HepG2 (cell line): ENCODE measurements around the gene PPM1G. TPM values are rescaled to one million over a fixed set of nuclear protein-coding genes. Genes with fewer than 3 reads are reported as not detected.
A peak's percentile ranks its signal among the peaks of the same experiment; 100 is the strongest.

Experiments
- BORCS8-MEF2B ChIP-seq: sonication (generic); formaldehyde crosslinking; IDR thresholded peaks from 2 replicates; pipeline ENCODE4 v1.8.0; 2022; ENCODE audit warnings: mild to moderate bottlenecking, missing genetic modification reagents
- HDAC2 ChIP-seq: sonication (generic); formaldehyde crosslinking; IDR thresholded peaks from 2 replicates; pipeline ENCODE4 v1.4.0; 2020; ENCODE audit warnings: missing genetic modification reagents
- HNF4A ChIP-seq: sonication (generic); formaldehyde crosslinking; IDR thresholded peaks from 2 replicates; pipeline ENCODE4 v1.4.0; 2020; ENCODE audit warnings: missing genetic modification reagents
- HNRNPL ChIP-seq: fragments of 200-400 bp; formaldehyde crosslinking; IDR thresholded peaks from 2 replicates; pipeline ENCODE4 v1.6.1; 2017; ENCODE audit warnings: mild to moderate bottlenecking, low read depth, low read length
- JDP2 ChIP-seq: sonication (generic); formaldehyde crosslinking; IDR thresholded peaks from 2 replicates; pipeline ENCODE4 v1.8.1; 2022; ENCODE audit warnings: missing genetic modification reagents, borderline replicate concordance
- MYC ChIP-seq: sonication (generic); formaldehyde crosslinking; IDR thresholded peaks from 2 replicates; pipeline ENCODE4 v1.9.0; 2021; ENCODE audit warnings: missing genetic modification reagents, borderline replicate concordance
- NR2C2 ChIP-seq: sonication (generic); formaldehyde crosslinking; IDR thresholded peaks from 2 replicates; pipeline ENCODE4 v1.4.0; 2020; ENCODE audit warnings: missing genetic modification reagents, mild to moderate bottlenecking, moderate library complexity, borderline replicate concordance
- POLR2G ChIP-seq: fragments of 200-400 bp; formaldehyde crosslinking; IDR thresholded peaks from 2 replicates; pipeline ENCODE4 v1.6.1; 2018; ENCODE audit warnings: mild to moderate bottlenecking, low read depth, low read length, moderate library complexity
- SETDB1 ChIP-seq: sonication (generic); formaldehyde crosslinking; IDR thresholded peaks from 2 replicates; pipeline ENCODE4 v1.5.1; 2020; ENCODE audit warnings: missing genetic modification reagents, mild to moderate bottlenecking, borderline replicate concordance
- SOX6 ChIP-seq, 2 experiments: fragments of 450-650 bp in 1 of 2; sonication (generic) in 1 of 2; formaldehyde crosslinking in 1 of 2; IDR thresholded peaks; 2 replicates each; pipeline versions ENCODE4 v1.4.0 to v1.6.1; 2017 to 2020; ENCODE audit warnings: antibody characterized with exemption in 1 of 2, mild to moderate bottlenecking in 1 of 2, missing genetic modification reagents in 1 of 2
- ZFP1 ChIP-seq: IDR thresholded peaks from 2 replicates; pipeline ENCODE4 v1.6.1; 2016
- ZNF44 ChIP-seq: sonication (generic); formaldehyde crosslinking; IDR thresholded peaks from 2 replicates; pipeline ENCODE4 v1.5.1; 2020; ENCODE audit warnings: mild to moderate bottlenecking, missing genetic modification reagents
- polyA plus RNA-seq, 8 experiments: library from polyadenylated mRNA; depleted of rRNA in 3 of 8; stranded (reverse) in 7 of 8; unstranded in 1 of 8; fragments of >200 nt; fragmentation: Illumina TruSeq in 4 of 8; extraction: Trizol in 4 of 8; gene quantifications; 2 replicates each; pipeline versions ENCODE4 v1.2.1 to v1.2.3, GENCODE V29; 2011 to 2016; ENCODE audit warnings: low read depth in 4 of 8, missing spikeins in 1 of 8, mixed read lengths in 1 of 8; ENCODE audit not compliant: insufficient read depth in 1 of 8
- total RNA-seq, 5 experiments: library from RNA; depleted of rRNA; stranded (reverse); fragments of >200 nt; fragmentation: Illumina TruSeq; extraction: Trizol; gene quantifications; 2 replicates each; pipeline ENCODE4 v1.2.3, GENCODE V29; 2016; ENCODE audit warnings: low read depth in 1 of 5
- TF ChIP-seq, protein P1 (sequence below), 2 experiments: sonication (generic) in 1 of 2; formaldehyde crosslinking in 1 of 2; IDR thresholded peaks; 2 replicates each; pipeline versions ENCODE4 v1.4.0 to v1.6.1; 2016 to 2020; ENCODE audit warnings: borderline replicate concordance in 1 of 2, low read depth in 1 of 2, mild to moderate bottlenecking in 1 of 2, missing genetic modification reagents in 1 of 2
- TF ChIP-seq, protein P2 (sequence below): sonication (generic); IDR thresholded peaks from 2 replicates; pipeline ENCODE4 v1.6.1; 2016; ENCODE audit warnings: low read depth, borderline replicate concordance
- TF ChIP-seq, protein P3 (sequence below): sonication (generic); formaldehyde crosslinking; IDR thresholded peaks from 2 replicates; pipeline ENCODE4 v1.4.0; 2020; ENCODE audit warnings: missing genetic modification reagents
- TF ChIP-seq, protein P4 (sequence below): sonication (generic); formaldehyde crosslinking; IDR thresholded peaks from 2 replicates; pipeline ENCODE4 v1.8.1; 2023; ENCODE audit warnings: mild to moderate bottlenecking, missing genetic modification reagents

PPM1G gene
- total and polyA plus RNA-seq, 2 of the 13 experiments (the other 11 are each of a cell fraction or from before 2014, with no cell fraction given), result 58.2 to 213 TPM

DNA sequence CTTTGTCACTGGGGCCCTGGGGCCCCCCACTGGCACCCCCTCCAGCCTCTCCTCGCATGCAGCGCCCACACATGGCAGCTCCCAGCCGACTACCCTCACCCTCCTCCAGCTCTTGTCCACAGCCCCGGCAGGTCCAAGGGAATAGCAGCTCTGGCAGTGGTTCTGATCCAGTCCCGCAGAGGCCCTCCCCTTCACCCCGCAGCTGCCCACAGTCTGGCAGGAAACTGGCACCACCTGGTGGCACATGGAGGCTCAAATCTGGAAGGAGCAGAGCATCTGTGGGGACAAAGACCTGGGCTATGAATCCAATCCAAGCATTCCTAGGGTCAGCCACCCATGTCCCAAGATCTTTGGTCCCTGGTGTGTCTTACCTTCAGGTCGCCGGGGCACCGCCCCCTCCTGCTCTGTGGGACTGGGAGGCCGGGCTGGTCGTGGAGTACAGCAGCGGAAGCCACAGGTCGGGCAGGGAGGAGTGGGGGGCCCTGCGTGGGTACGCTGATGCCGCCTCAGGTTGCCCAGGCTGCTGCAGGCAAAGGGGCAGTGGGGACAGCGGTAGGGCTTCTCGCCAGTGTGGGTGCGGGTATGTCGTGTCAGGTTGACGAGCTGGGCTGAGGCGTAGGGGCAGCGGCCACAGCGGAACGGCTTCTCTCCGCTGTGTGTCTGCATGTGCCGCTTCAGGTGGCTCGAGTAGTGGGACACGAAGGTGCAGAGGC lies 31.1 kb downstream of the PPM1G start (continued):
- TF ChIP-seq, protein P1, sequence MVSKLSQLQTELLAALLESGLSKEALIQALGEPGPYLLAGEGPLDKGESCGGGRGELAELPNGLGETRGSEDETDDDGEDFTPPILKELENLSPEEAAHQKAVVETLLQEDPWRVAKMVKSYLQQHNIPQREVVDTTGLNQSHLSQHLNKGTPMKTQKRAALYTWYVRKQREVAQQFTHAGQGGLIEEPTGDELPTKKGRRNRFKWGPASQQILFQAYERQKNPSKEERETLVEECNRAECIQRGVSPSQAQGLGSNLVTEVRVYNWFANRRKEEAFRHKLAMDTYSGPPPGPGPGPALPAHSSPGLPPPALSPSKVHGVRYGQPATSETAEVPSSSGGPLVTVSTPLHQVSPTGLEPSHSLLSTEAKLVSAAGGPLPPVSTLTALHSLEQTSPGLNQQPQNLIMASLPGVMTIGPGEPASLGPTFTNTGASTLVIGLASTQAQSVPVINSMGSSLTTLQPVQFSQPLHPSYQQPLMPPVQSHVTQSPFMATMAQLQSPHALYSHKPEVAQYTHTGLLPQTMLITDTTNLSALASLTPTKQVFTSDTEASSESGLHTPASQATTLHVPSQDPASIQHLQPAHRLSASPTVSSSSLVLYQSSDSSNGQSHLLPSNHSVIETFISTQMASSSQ (IDR thresholded peaks at IDR 0.05; ENCODE audit: low read depth), result no peak
- TF ChIP-seq, protein P1 (CRISPR knock-in tag; IDR thresholded peaks at IDR 0.05; ENCODE audit: borderline replicate concordance), result no peak
- TF ChIP-seq NR2C2 (0 out of 2 replicates have a peak, but pooled peaks have one; percentile 26), ZFP1 (CRISPR knock-in tag) (no peak), HNRNPL (peak; percentile 90; the same call in 1 of the 2 replicates), HNF4A (CRISPR knock-in tag) (0 out of 2 replicates have a peak, but pooled peaks have one; percentile 4), SETDB1 (CRISPR knock-in tag) (no peak), ZNF44 (CRISPR knock-in tag) (no peak), POLR2G (peak; percentile 22; the same call in 1 of the 2 replicates), BORCS8-MEF2B (CRISPR knock-in tag) (no peak; the same call in 1 of the 2 replicates), HDAC2 (no peak), MYC (no peak), JDP2 (no peak), SOX6 (IDR thresholded peaks at IDR 0.05) (no peak), SOX6 (CRISPR knock-in tag; IDR thresholded peaks at IDR 0.05) (0 out of 2 replicates have a peak, but pooled peaks have one; percentile 14)
- TF ChIP-seq, protein P2, sequence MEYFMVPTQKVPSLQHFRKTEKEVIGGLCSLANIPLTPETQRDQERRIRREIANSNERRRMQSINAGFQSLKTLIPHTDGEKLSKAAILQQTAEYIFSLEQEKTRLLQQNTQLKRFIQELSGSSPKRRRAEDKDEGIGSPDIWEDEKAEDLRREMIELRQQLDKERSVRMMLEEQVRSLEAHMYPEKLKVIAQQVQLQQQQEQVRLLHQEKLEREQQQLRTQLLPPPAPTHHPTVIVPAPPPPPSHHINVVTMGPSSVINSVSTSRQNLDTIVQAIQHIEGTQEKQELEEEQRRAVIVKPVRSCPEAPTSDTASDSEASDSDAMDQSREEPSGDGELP, result no peak
- TF ChIP-seq, protein P3, sequence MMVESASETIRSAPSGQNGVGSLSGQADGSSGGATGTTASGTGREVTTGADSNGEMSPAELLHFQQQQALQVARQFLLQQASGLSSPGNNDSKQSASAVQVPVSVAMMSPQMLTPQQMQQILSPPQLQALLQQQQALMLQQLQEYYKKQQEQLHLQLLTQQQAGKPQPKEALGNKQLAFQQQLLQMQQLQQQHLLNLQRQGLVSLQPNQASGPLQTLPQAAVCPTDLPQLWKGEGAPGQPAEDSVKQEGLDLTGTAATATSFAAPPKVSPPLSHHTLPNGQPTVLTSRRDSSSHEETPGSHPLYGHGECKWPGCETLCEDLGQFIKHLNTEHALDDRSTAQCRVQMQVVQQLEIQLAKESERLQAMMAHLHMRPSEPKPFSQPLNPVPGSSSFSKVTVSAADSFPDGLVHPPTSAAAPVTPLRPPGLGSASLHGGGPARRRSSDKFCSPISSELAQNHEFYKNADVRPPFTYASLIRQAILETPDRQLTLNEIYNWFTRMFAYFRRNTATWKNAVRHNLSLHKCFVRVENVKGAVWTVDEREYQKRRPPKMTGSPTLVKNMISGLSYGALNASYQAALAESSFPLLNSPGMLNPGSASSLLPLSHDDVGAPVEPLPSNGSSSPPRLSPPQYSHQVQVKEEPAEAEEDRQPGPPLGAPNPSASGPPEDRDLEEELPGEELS (CRISPR knock-in tag), result no peak
- TF ChIP-seq, protein P4, sequence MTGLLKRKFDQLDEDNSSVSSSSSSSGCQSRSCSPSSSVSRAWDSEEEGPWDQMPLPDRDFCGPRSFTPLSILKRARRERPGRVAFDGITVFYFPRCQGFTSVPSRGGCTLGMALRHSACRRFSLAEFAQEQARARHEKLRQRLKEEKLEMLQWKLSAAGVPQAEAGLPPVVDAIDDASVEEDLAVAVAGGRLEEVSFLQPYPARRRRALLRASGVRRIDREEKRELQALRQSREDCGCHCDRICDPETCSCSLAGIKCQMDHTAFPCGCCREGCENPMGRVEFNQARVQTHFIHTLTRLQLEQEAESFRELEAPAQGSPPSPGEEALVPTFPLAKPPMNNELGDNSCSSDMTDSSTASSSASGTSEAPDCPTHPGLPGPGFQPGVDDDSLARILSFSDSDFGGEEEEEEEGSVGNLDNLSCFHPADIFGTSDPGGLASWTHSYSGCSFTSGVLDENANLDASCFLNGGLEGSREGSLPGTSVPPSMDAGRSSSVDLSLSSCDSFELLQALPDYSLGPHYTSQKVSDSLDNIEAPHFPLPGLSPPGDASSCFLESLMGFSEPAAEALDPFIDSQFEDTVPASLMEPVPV (CRISPR knock-in tag), result no peak
